Activated naive CD8-positive, alpha-beta T cell treated with anti-CD3 and anti-CD28 coated beads, Interleukin-2, amount 10 ng/mL, durations not matched to agents 7 days and 5 days (primary cell): ENCODE measurements around the gene ZMYND8. TPM values are rescaled to one million over a fixed set of nuclear protein-coding genes. Genes with fewer than 3 reads are reported as not detected.
"Not testable (repeated sequence)": the region's sequence is repeated elsewhere in the genome, so short reads cannot be mapped to it uniquely, and the experiment has no call there.

Source experiments
- ATAC-seq: fragments of 150-1000 bp; cut with Tn5 transposase; one replicate; pipeline ENCODE4 v1.10.0; 2021; ENCODE audit warnings: low read depth, moderate library complexity
- POLR2A ChIA-PET: fragments of 350-600 bp; sonication (Branson Sonifier 250); formaldehyde crosslinking; loops from one replicate; lab custom pipeline; 2021; ENCODE audit warnings: antibody characterized with exemption; lab: Charles Lee
- DNase-seq: peaks from one replicate; pipeline ENCODE4 v3.0.0; 2021
- H3K27ac Mint-ChIP-seq: one replicate; pipeline ENCODE4 v1.8.0; 2022; ENCODE audit warnings: mild to moderate bottlenecking, mixed read lengths
- H3K27me3 Mint-ChIP-seq: one replicate; pipeline ENCODE4 v1.8.0; 2022; ENCODE audit warnings: mild to moderate bottlenecking, moderate library complexity, mixed read lengths
- H3K36me3 Mint-ChIP-seq: one replicate; pipeline ENCODE4 v1.8.0; 2021; ENCODE audit warnings: mild to moderate bottlenecking, mixed read lengths
- H3K4me1 Mint-ChIP-seq: one replicate; pipeline ENCODE4 v1.8.0; 2021; ENCODE audit warnings: mixed read lengths
- H3K4me3 Mint-ChIP-seq: one replicate; pipeline ENCODE4 v1.8.0; 2022; ENCODE audit warnings: mild to moderate bottlenecking, moderate library complexity, mixed read lengths
- H3K9me3 Mint-ChIP-seq: one replicate; pipeline ENCODE4 v1.8.0; 2021; ENCODE audit warnings: mixed read lengths
- total RNA-seq, 2 experiments: library from RNA; stranded (reverse); gene quantifications; one replicate each; pipeline ENCODE4 v1.2.3, GENCODE V29; 2021

ZMYND8 gene
- total RNA-seq, 2 experiments from 2014 or later = 51.0 to 51.5 TPM

GRCh38 chr20:47382746-47383415 is 26.4 kb upstream of the ZMYND8 start:
- POLR2A ChIA-PET = interaction anchor here (0.7 to 2.5 kb wide), 4 partner anchors 27 to 110 kb away, joined by 3 to 16 read pairs (median 8); partner anchors contain the start of gene ZMYND8
- Mint-ChIP-seq H3K27me3 (no peaks in the 10 kb centered on the region), H3K9me3 (no peaks in the 10 kb centered on the region), H3K36me3 (no peaks in the 10 kb centered on the region), H3K4me1 (peaks cover 22% of the 10 kb centered on the region), H3K4me3 (no peak overlapping the region), H3K27ac (no peak overlapping the region)
- DNase-seq (no peak), ATAC-seq (no peak)

DNA sequence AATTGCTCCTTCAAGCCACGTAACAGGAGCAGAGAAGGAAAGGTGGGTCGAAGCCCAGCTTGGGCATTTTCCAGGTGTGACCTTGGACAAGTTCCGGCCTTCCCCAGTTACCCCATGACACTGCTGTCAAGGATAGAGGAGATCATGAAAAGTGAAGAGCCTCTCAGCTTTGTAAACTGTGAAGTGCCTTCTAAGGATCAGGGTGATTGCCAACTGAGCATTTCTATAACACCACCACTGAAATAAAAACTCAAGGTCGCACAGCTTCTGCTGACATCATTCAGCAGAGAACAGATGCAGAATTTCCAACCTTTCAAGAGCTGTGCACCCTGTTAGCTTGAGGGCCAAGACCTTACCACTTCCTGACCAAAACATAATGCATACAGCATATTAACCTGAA is 24.0 kb upstream of the ZMYND8 start:
- peak overlapping the region; percentile 45 for H3K4me3 Mint-ChIP-seq

GRCh38 chr20:47379433-47380150 is 23.1 kb upstream of the ZMYND8 start:
- POLR2A ChIA-PET = interaction anchor here (0.6 to 2.0 kb wide), 6 partner anchors 14 to 230 kb away, joined by 3 to 27 read pairs (median 4); partner anchors contain the start of gene ZMYND8

More for the DNA sequence above, 24.0 kb upstream of the ZMYND8 start:
- no peaks in the 10 kb centered on the region for H3K36me3 Mint-ChIP-seq
- H3K27me3 Mint-ChIP-seq = no peaks in the 10 kb centered on the region
- peak overlapping the region; percentile 78 for H3K27ac Mint-ChIP-seq
- no peaks in the 10 kb centered on the region for H3K9me3 Mint-ChIP-seq
- POLR2A ChIA-PET = interaction anchor here (0.6 to 2.0 kb wide), 12 partner anchors 15 to 1336 kb away, joined by 3 to 27 read pairs (median 4); partner anchors contain the start of gene ZMYND8
- peaks cover 24% of the 10 kb centered on the region for H3K4me1 Mint-ChIP-seq
- DNase-seq (no peak), ATAC-seq (peak; percentile 89)

DNA sequence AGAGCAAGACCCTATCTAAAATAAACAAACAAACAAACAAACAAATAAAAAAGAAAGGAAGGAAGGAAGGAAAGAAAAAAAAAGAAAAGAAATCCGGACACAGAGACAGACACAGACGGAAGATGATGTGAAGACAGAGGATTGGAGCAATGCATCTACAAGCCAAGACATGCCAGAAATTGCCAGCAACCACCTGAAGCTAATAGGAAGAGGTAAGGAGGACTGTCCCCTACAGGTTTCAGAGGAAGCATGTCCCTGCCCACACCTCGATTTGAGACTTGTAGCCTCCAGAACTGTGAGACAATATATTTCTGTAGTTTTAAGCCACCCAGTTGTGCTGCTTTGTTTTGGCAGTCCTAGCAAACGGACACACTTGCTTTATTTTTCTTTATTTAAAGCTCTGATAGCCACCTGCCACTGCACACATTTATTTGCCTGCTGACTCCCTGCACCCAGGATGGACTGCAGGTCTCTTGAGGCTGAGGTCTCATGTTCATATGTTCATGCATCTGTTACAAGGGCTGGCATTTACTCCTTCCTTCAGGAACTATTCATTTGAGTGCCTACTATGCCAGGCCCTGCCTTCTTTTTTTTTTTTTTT is 20.7 kb upstream of the ZMYND8 start:
- Mint-ChIP-seq H3K4me1 (peaks cover 20% of the 10 kb centered on the region), H3K4me3 (no peak overlapping the region), H3K27ac (peak overlapping the region; percentile 46), H3K27me3 (no peaks in the 10 kb centered on the region), H3K9me3 (no peaks in the 10 kb centered on the region), H3K36me3 (no peaks in the 10 kb centered on the region)
- POLR2A ChIA-PET = interaction anchor here (1.4 kb wide), 1 partner anchor 21 kb away, joined by 5 read pairs; the partner anchor contains the start of gene ZMYND8
- ATAC-seq = no peak
- no peak for DNase-seq

More at GRCh38 chr20:47379433-47380150, 23.1 kb upstream of the ZMYND8 start:
- Mint-ChIP-seq H3K36me3 (no peaks in the 10 kb centered on the region), H3K4me3 (no peak overlapping the region), H3K4me1 (peaks cover 24% of the 10 kb centered on the region), H3K27me3 (no peaks in the 10 kb centered on the region), H3K27ac (peak overlapping the region; percentile 79), H3K9me3 (no peaks in the 10 kb centered on the region)
- DNase-seq (no peak), ATAC-seq (no peak)

- not testable (repeated sequence) for H3K9me3 Mint-ChIP-seq, DNase-seq, H3K36me3 Mint-ChIP-seq, H3K27me3 Mint-ChIP-seq, ATAC-seq, H3K27ac Mint-ChIP-seq, H3K4me3 Mint-ChIP-seq
- POLR2A ChIA-PET = interaction anchor here (1.4 kb wide), 1 partner anchor 20 kb away, joined by 5 read pairs; the partner anchor contains the start of gene ZMYND8
- H3K4me1 Mint-ChIP-seq = peaks cover 20% of the 10 kb centered on the region
Measured at GRCh38 chr20:47376096-47376643, 19.7 kb upstream of the ZMYND8 start.

DNA sequence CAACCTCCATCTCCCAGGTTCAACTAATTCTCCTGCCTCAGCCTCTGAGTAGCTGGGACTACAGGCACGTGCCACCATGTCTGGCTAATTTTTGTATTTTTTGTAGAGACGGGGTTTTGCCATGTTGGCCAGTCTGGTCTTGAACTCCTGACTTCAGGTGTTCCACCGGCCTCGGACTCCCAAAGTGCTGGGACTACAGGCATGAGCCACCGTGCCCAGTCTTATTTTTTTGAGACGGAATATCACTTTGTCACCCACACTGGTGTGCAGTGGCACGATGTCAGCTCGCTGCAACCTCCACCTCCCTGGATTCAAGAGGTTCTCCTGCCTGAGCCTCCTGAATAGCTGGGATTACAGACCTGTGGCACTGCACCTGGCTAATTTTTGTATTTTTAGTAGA is 17.6 kb upstream of the ZMYND8 start:
- H3K9me3 Mint-ChIP-seq, H3K4me3 Mint-ChIP-seq, H3K27me3 Mint-ChIP-seq, H3K36me3 Mint-ChIP-seq, POLR2A ChIA-PET, ATAC-seq, H3K27ac Mint-ChIP-seq, DNase-seq: not testable (repeated sequence)
- H3K4me1 Mint-ChIP-seq = peaks cover 11% of the 10 kb centered on the region

GRCh38 chr20:47373206-47373733 is 16.8 kb upstream of the ZMYND8 start:
- POLR2A ChIA-PET = interaction anchor here (0.6 to 1.0 kb wide), 3 partner anchors 9 to 1549 kb away, joined by 3 to 5 read pairs (median 4); partner anchors contain the start of gene ZMYND8
- ATAC-seq = no peak

DNA sequence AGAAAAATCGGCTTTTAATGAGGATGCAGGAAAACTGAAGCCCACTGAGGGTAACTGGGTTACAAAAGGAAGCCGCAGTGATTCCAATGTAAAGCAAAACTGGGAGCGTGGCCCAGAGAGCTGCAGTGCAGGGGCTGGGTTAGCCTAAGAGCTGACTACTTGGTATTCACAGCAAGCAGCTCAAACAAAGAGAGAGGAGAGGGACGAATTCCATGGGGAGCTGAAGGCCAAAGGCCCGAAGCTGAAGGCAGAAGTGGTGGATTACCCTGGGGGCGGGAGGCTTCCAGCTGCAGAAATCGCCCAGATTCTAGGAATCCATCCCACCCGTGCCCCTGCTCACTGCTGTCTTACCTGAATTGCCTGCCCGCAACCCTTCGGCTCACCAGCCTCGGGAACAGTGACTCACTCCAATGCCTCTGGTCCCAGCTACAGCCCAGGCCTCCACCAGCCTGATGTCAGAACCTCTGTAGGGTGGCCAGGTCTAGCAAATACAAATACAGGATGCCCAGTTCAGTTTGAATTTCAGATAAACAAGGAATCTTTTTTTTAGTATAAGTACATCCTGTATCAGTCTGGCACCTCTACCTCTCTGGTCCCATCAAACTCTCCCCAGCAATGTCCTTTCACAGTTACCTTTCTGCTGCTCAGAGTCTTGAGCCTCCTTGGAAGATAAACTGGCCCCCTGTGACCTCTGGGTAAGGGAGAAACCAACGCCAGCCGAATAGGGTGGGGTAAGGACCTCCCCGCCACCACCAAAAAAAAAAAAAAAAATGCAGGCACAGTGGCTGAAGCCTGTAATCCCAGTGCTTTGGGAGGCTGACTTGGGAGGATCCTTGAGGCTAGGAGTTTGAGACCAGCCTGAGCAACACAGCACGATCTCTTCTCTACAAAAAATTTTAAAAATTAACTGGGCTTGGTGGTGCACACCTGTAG is 14.6 kb upstream of the ZMYND8 start:
- peak; percentile 7 for ATAC-seq
- POLR2A ChIA-PET = no interaction called here
- H3K36me3 Mint-ChIP-seq = no peaks in the 10 kb centered on the region
- no peak overlapping the region for H3K27ac Mint-ChIP-seq
- peaks cover 10% of the 10 kb centered on the region for H3K4me1 Mint-ChIP-seq
- peaks cover 3% of the 10 kb centered on the region for H3K27me3 Mint-ChIP-seq
- H3K4me3 Mint-ChIP-seq = no peak overlapping the region
- no peak for DNase-seq
- no peaks in the 10 kb centered on the region for H3K9me3 Mint-ChIP-seq

More at GRCh38 chr20:47373206-47373733, 16.8 kb upstream of the ZMYND8 start:
- peaks cover 3% of the 10 kb centered on the region for H3K27me3 Mint-ChIP-seq
- peaks cover 11% of the 10 kb centered on the region for H3K4me1 Mint-ChIP-seq
- no peaks in the 10 kb centered on the region for H3K9me3 Mint-ChIP-seq
- H3K4me3 Mint-ChIP-seq = no peak overlapping the region
- H3K27ac Mint-ChIP-seq = no peak overlapping the region
- H3K36me3 Mint-ChIP-seq = no peaks in the 10 kb centered on the region
- DNase-seq = no peak

GRCh38 chr20:47370214-47370613 is 13.7 kb upstream of the ZMYND8 start:
- DNase-seq (no peak), ATAC-seq (no peak)
- H3K9me3 Mint-ChIP-seq = no peaks in the 10 kb centered on the region
- peaks cover 3% of the 10 kb centered on the region for H3K27me3 Mint-ChIP-seq
- peaks cover 12% of the 10 kb centered on the region for H3K4me1 Mint-ChIP-seq
- H3K36me3 Mint-ChIP-seq = no peaks in the 10 kb centered on the region
- H3K4me3 Mint-ChIP-seq = no peak overlapping the region
- POLR2A ChIA-PET = no interaction called here
- no peak overlapping the region for H3K27ac Mint-ChIP-seq

DNA sequence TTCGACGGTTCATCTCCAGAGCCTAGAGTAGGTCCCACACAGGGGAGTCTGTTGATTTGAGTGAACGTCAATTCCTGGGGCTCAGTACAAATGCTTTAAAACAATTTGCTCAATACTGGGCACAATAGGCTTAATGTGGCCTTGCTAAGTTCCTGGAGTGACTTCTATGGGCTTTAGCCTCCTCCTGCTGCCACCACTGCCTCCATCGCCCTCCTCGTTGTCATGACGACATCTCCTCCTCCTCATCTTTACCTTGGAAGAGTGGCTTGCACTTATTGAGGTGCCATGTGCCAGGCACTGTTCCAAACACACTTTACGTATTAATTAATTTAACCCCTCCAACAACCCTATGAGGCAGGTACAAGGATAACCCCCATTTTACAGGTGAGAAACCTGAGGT is 11.8 kb upstream of the ZMYND8 start:
- POLR2A ChIA-PET = interaction anchor here (1.5 kb wide), 1 partner anchor 95 kb away, joined by 4 read pairs; no protein-coding TSS in a partner anchor
- DNase-seq = no peak
- ATAC-seq = no peak
- Mint-ChIP-seq H3K36me3 (no peaks in the 10 kb centered on the region), H3K4me3 (no peak overlapping the region), H3K27ac (no peak overlapping the region), H3K27me3 (peaks cover 3% of the 10 kb centered on the region), H3K4me1 (peaks cover 16% of the 10 kb centered on the region), H3K9me3 (no peaks in the 10 kb centered on the region)

GRCh38 chr20:47366301-47366700 is 9.8 kb upstream of the ZMYND8 start:
- peaks cover 19% of the 10 kb centered on the region for H3K4me1 Mint-ChIP-seq
- POLR2A ChIA-PET = interaction anchor here (1.8 to 2.1 kb wide), 2 partner anchors 11 to 14 kb away, joined by 6 to 20 read pairs; partner anchors contain the start of gene ZMYND8
- H3K36me3 Mint-ChIP-seq, H3K4me3 Mint-ChIP-seq, H3K27me3 Mint-ChIP-seq, H3K9me3 Mint-ChIP-seq, ATAC-seq, DNase-seq, H3K27ac Mint-ChIP-seq: not testable (repeated sequence)
